Epithelial cell of proximal tubule (primary cell): Measurements from ENCODE around the gene IKZF3. TPM values are rescaled to one million over a fixed set of nuclear protein-coding genes. Genes with fewer than 3 reads are reported as not detected.

ENCODE experiments used
- DNase-seq: peaks from one replicate; pipeline ENCODE4 v3.0.0-alpha.2; 2011; ENCODE audit warnings: low read depth
- H3K4me3 ChIP-seq: 2 replicates; pipeline ENCODE4 v1.5.1; 2011; ENCODE audit warnings: low read depth, mild to moderate bottlenecking, low read length
- total RNA-seq: library from RNA; depleted of rRNA; stranded (reverse); fragments of >200 nt; gene quantifications from 2 replicates; pipeline ENCODE4 v1.2.3, GENCODE V29; 2015
- TF ChIP-seq, protein P1 (sequence below): conservative IDR thresholded peaks from 2 replicates; pipeline ENCODE4 v1.5.1; 2012; ENCODE audit warnings: low read depth, mild to moderate bottlenecking, low read length

Gene IKZF3
- total RNA-seq, 1 donor from 2014 or later: not detected

DNA sequence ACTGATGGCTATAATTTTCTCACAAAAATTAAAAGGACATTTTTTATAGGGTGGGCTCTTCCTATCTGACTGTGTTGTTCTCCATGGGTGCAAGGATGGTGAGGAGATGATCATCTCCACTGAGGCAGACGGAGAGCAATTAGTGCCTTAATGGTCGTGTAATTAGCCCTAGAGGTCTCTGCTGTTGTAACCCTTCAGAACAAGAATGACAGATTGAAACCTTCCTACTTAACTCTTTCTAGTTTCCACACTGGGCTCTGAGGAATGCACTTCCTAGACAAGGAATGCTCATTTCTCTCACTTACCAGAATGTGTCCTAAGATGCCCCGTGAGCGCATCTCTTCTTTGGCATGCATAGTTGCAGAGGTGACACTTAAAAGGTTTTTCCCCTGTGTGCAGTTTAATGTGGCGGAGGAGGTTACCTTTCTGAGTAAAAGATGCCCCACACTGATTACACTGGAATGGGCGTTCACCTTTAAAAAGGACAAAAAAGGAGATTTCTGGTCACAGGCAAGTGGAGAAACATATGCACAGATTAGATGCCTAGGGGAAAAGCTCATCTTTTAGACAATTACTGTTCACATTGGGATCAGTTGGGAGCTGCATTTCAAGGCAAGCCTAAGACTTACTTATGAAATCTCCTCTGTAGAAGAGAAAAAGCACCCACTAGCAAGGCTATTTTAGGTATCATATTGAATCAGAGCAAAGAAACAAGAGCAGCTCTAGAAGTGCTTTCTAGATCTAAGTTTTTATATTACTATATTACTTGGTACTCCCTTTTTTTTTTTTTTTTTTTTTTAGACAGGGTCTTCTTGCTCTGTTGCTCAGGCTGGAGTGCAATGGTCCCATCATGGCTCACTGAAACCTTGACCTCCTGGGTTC, 72.8 kb downstream of the IKZF3 start:
- no peak for DNase-seq
- H3K4me3 ChIP-seq: no peak overlapping the region
- TF ChIP-seq, protein P1, sequence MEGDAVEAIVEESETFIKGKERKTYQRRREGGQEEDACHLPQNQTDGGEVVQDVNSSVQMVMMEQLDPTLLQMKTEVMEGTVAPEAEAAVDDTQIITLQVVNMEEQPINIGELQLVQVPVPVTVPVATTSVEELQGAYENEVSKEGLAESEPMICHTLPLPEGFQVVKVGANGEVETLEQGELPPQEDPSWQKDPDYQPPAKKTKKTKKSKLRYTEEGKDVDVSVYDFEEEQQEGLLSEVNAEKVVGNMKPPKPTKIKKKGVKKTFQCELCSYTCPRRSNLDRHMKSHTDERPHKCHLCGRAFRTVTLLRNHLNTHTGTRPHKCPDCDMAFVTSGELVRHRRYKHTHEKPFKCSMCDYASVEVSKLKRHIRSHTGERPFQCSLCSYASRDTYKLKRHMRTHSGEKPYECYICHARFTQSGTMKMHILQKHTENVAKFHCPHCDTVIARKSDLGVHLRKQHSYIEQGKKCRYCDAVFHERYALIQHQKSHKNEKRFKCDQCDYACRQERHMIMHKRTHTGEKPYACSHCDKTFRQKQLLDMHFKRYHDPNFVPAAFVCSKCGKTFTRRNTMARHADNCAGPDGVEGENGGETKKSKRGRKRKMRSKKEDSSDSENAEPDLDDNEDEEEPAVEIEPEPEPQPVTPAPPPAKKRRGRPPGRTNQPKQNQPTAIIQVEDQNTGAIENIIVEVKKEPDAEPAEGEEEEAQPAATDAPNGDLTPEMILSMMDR: no peak

DNA sequence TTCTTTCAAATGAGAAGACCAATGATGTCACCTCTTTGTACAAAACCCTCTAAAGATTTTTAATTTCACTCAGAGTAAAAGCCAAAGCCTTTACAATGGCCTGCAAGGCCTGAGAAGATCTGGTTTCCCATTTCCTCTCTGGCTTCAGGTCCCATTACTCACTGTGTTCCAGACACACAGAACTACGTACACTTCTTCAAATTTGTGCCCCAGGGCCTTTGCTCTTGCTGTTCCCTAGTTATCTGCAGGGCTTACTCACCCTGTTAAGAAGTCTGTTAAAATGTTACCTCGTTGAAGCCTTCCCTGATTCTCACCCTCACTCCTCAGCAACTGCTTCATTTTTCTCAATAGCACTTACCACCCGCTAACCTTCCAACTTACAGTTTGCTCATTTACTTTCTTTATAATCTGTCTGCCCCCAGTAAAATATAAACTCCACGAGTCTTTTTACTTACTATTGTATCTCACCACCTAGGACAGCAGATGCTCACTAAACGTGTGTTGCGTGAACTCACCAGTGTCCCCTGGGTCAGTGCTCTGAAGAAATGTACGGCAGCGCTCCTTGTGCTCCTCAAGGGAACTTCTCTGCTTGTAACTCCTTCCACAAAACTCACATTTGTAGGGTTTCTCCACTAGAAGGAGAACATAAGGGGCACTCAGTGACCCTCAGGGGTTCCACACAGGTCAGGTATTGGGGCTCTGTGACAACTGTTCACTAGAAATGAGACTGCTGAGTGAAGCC, 76.2 kb downstream of the IKZF3 start:
- no peak for DNase-seq
- TF ChIP-seq, protein P1: no peak
- no peak overlapping the region for H3K4me3 ChIP-seq

DNA sequence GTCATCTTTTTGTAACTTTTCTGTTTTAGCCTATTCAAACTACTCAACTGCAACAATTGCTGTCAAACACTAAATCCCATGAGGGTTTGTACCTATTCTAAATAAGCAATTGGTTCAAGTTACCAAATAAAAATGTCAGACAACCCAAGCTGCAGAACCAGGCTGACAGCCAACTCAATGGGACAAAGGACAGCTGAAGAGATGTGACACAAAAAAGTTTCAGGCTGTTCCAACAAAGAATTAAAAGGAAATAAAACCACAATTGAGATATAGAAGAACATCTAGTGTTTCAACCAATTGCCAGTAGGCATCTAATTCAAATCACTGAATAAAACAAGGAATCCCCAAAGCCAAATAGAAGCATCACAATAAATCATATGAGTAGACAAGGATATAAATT, 77.1 kb downstream of the IKZF3 start:
- TF ChIP-seq, protein P1: no peak
- no peak for DNase-seq
- no peak overlapping the region for H3K4me3 ChIP-seq

DNA sequence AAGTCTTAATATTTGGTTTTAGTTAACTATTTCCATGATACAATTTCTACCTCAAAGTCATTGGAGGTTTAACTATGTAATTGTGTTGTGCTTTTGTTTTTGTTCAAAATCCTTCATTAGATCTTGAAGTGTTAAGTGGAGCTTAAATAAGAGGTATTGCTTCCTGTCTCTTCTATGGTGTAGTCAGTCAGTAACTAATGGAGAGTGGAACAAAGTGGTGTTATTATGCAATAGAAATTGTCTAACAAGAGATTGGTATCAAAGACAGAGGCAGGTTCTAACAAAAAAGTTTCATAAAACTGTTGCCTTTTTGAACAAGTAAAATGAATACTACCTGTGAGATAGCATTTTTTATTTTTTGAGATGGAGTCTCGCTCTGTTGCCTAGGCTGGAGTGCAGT, 81.1 kb downstream of the IKZF3 start:
- no peak for DNase-seq
- TF ChIP-seq, protein P1: no peak
- H3K4me3 ChIP-seq: no peak overlapping the region

DNA sequence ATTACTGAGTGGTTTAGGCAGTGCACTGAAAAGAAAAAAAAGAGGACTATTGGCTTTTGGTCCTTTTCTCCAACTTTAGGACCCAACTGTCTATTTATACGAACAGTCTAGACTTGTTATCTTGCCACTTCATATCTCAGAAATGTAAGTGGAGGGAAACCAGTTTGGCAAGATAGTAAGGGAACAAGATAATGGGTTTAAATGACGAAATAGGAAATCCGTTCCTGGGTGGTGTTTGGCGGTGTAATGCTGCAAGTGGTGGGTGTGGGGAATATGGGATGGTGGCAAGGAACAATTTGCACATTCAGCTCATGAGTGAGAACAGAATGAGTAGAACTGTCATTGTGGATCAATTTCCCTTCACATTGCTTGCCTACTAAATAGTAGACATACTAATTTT, 81.6 kb downstream of the IKZF3 start:
- DNase-seq: no peak
- TF ChIP-seq, protein P1: no peak
- H3K4me3 ChIP-seq: no peak overlapping the region

DNA sequence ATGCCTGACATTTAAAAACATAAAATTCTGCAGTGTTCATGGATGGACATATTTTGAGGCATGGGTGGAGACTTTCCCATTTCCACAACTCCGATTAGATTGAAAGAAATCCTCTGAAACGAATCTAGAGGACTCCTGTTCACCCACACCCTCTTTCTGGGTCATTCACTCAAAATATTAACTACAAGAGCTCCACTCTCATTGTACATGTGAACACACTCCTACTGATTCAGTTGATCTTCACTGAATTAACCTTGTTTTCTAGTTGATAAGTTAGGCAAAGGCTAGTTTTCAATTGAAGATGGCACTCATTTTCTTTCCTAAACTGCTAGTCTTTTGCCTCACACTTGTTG, 82.3 kb downstream of the IKZF3 start:
- TF ChIP-seq, protein P1: no peak
- DNase-seq: no peak
- no peak overlapping the region for H3K4me3 ChIP-seq
